Measurements from ENCODE around the gene LGI4.

Gene LGI4

GRCh38 chr19:35080613-35081170, 54.2 kb downstream of the LGI4 start:
- no peaks in the 10 kb centered on the region for H4K20me1 ChIP-seq (ENCODE audit: insufficient read depth, low read length)
- no peak overlapping the region for H3K4me2 ChIP-seq (ENCODE audit: low read length)
- no peaks in the 10 kb centered on the region for H3K79me2 ChIP-seq (ENCODE audit: insufficient read depth, low read length)
- H3K27me3 ChIP-seq (ENCODE audit: insufficient read depth, low read length) = 0 out of 2 replicates have a peak, but pooled peaks cover 3% of the 10 kb centered on the region
- no peak overlapping the region for H3K27ac ChIP-seq (ENCODE audit: low read depth, low read length, poor library complexity, severe bottlenecking)
- H3K36me3 ChIP-seq (ENCODE audit: insufficient read depth, low read length) = no peaks in the 10 kb centered on the region
- no peaks in the 10 kb centered on the region for H3F3A ChIP-seq (ENCODE audit: insufficient read depth, low read length)
- H3K4me1 ChIP-seq (ENCODE audit: insufficient read depth, low read length, severe bottlenecking) = peaks cover 9% of the 10 kb centered on the region
- no peak for TF ChIP-seq EZH2 (IDR thresholded peaks at IDR 0.05; ENCODE audit: borderline replicate concordance, low read length)
- TF ChIP-seq, protein P1, sequence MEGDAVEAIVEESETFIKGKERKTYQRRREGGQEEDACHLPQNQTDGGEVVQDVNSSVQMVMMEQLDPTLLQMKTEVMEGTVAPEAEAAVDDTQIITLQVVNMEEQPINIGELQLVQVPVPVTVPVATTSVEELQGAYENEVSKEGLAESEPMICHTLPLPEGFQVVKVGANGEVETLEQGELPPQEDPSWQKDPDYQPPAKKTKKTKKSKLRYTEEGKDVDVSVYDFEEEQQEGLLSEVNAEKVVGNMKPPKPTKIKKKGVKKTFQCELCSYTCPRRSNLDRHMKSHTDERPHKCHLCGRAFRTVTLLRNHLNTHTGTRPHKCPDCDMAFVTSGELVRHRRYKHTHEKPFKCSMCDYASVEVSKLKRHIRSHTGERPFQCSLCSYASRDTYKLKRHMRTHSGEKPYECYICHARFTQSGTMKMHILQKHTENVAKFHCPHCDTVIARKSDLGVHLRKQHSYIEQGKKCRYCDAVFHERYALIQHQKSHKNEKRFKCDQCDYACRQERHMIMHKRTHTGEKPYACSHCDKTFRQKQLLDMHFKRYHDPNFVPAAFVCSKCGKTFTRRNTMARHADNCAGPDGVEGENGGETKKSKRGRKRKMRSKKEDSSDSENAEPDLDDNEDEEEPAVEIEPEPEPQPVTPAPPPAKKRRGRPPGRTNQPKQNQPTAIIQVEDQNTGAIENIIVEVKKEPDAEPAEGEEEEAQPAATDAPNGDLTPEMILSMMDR (IDR thresholded peaks at IDR 0.05; ENCODE audit: low read length) = no peak
- H3K9ac ChIP-seq (ENCODE audit: low read length) = no peak overlapping the region
- H2AFZ ChIP-seq (ENCODE audit: low read length) = no peak overlapping the region
- H3K9me3 ChIP-seq (ENCODE audit: low read length) = no peaks in the 10 kb centered on the region
- no peaks in the 10 kb centered on the region for H3K9me2 ChIP-seq (ENCODE audit: low read depth, low read length)
- H3K4me3 ChIP-seq (ENCODE audit: low read depth, low read length, poor library complexity, severe bottlenecking) = no peak overlapping the region

DNA sequence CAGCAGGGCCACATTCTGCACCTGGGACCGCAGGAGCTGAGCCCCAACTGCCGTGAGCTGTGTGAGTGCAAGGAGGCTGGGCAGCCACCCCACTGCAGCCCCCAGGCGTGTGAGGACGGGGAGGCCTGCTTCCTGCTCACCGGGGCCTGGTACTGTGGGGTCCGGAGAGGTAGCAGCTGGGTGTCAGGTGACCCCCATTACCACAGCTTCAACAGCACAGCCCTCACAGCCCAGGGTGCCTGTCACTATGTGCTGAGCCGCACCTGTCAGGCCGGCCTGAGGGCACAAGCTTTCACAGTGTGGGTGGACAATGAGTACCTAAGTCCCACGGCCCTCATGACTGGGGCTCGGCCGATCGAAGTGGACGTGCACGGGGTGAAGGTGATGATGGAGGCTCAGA, 55.0 kb downstream of the LGI4 start:
- no peak overlapping the region for H3K4me2 ChIP-seq (ENCODE audit: low read length)

DNA sequence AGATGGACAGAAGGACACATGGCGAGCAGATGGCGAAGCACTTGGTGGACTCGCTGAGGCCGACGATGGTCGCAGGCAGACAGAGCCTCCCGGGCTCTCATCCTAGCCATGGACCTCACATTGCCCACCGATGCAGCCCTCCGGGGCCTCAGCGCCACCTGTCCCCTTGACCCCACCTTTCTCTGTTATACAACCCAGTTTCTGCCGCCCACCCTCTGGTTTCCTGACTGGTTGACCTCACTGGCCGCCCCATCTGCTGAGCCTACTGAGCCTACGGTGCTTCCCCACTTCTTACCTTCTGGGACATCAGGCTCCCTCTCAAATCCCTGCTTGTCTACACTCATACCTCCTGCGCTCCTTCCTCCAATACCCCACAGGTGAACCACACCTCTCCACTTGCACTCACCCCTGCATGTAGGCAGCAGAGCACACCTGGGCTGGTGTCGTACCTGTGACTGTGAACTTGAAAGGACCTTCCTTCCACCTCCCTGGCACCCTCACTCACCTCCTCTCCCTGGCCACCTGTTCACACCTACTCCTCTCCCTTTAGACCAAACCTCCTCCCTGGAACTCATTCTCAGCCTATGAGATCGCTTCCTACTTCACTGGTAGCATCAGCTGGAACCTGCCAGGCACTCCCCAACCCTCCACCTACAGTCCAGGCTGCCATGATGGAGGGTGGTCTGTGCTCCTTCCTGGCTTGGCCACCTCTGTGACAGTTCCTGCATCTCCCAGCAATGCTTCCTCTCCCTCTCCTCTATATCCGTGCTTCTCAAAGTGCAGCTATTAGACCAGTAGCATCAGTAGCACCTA, 57.2 kb downstream of the LGI4 start:
- Histone ChIP-seq H2AFZ (ENCODE audit: low read length) (no peak overlapping the region), H3K79me2 (ENCODE audit: insufficient read depth, low read length) (no peaks in the 10 kb centered on the region), H3K4me2 (ENCODE audit: low read length) (no peak overlapping the region), H3K4me3 (ENCODE audit: low read depth, low read length, poor library complexity, severe bottlenecking) (no peak overlapping the region), H3K9ac (ENCODE audit: low read length) (no peak overlapping the region), H3F3A (ENCODE audit: insufficient read depth, low read length) (no peaks in the 10 kb centered on the region), H3K4me1 (ENCODE audit: insufficient read depth, low read length, severe bottlenecking) (no peaks in the 10 kb centered on the region), H4K20me1 (ENCODE audit: insufficient read depth, low read length) (no peaks in the 10 kb centered on the region), H3K36me3 (ENCODE audit: insufficient read depth, low read length) (no peaks in the 10 kb centered on the region), H3K9me2 (ENCODE audit: low read depth, low read length) (no peaks in the 10 kb centered on the region), H3K9me3 (ENCODE audit: low read length) (no peaks in the 10 kb centered on the region), H3K27ac (ENCODE audit: low read depth, low read length, poor library complexity, severe bottlenecking) (no peak overlapping the region), H3K27me3 (ENCODE audit: insufficient read depth, low read length) (peaks cover 10% of the 10 kb centered on the region; the same call in 1 of the 2 replicates)
- no peak for TF ChIP-seq EZH2 (IDR thresholded peaks at IDR 0.05; ENCODE audit: borderline replicate concordance, low read length)
- TF ChIP-seq, protein P1 (IDR thresholded peaks at IDR 0.05; ENCODE audit: low read length) = no peak

More for the DNA sequence above, 55.0 kb downstream of the LGI4 start:
- Histone ChIP-seq H3K27me3 (ENCODE audit: insufficient read depth, low read length) (0 out of 2 replicates have a peak, but pooled peaks cover 4% of the 10 kb centered on the region), H3K9me2 (ENCODE audit: low read depth, low read length) (no peaks in the 10 kb centered on the region), H3K79me2 (ENCODE audit: insufficient read depth, low read length) (no peaks in the 10 kb centered on the region), H3F3A (ENCODE audit: insufficient read depth, low read length) (no peaks in the 10 kb centered on the region), H3K9ac (ENCODE audit: low read length) (no peak overlapping the region), H3K36me3 (ENCODE audit: insufficient read depth, low read length) (no peaks in the 10 kb centered on the region), H3K4me1 (ENCODE audit: insufficient read depth, low read length, severe bottlenecking) (no peaks in the 10 kb centered on the region), H3K4me3 (ENCODE audit: low read depth, low read length, poor library complexity, severe bottlenecking) (no peak overlapping the region), H4K20me1 (ENCODE audit: insufficient read depth, low read length) (no peaks in the 10 kb centered on the region), H2AFZ (ENCODE audit: low read length) (no peak overlapping the region), H3K9me3 (ENCODE audit: low read length) (no peaks in the 10 kb centered on the region), H3K27ac (ENCODE audit: low read depth, low read length, poor library complexity, severe bottlenecking) (no peak overlapping the region)
- TF ChIP-seq, protein P1 (IDR thresholded peaks at IDR 0.05; ENCODE audit: low read length) = no peak
- no peak for TF ChIP-seq EZH2 (IDR thresholded peaks at IDR 0.05; ENCODE audit: borderline replicate concordance, low read length)
